ENCODE data around the gene TNKS2.

- TF ChIP-seq POLR2A (IDR thresholded peaks at IDR 0.05; ENCODE audit: low read length) (no peak), GATA1 (IDR thresholded peaks at IDR 0.05; ENCODE audit: low read depth, low read length) (no peak)
Observed at GRCh38 chr10:91799612-91799975, 1.4 kb downstream of the TNKS2 start.

Measured in erythroblast (primary cell).